ENCODE measurements around the gene FARP2.

GRCh38 chr2:241503776-241504392 is 147.8 kb downstream of the FARP2 start:
- TF ChIP-seq POLR2AphosphoS5 (IDR thresholded peaks at IDR 0.05) (no peak), POLR2A (IDR thresholded peaks at IDR 0.05) (no peak), CTCF (IDR thresholded peaks at IDR 0.05) (no peak), EP300 (IDR thresholded peaks at IDR 0.05) (no peak)
